T-cell (primary cell): ENCODE data around the gene FREM1. TPM values are rescaled to one million over a fixed set of nuclear protein-coding genes. Genes with fewer than 3 reads are reported as not detected.

ENCODE experiments used
- ATAC-seq, 4 experiments: fragments of 200-7000 bp in 3 of 4; fragments of 150-1000 bp in 1 of 4; cut with Tn5 transposase; replicated peaks in 1 of 4; 1 replicate in 3 of 4; 2 replicates in 1 of 4; pipeline ENCODE4 v1.10.0; 2021; ENCODE audit warnings: moderate library complexity in 3 of 4, mild to moderate bottlenecking in 2 of 4, moderate number of reproducible peaks in 1 of 4
- CTCF ChIA-PET, 2 donors: fragments of 300-600 bp; sonication (Branson Sonifier 250); formaldehyde crosslinking; loops; one replicate each; lab custom pipeline; 2022; ENCODE audit warnings: antibody characterized with exemption in 2 of 2; lab: Charles Lee
- POLR2A ChIA-PET, 2 donors: fragments of 300-600 bp; sonication (Branson Sonifier 250); formaldehyde crosslinking; loops; one replicate each; lab custom pipeline; 2022; ENCODE audit warnings: antibody characterized with exemption in 2 of 2; lab: Charles Lee
- DNase-seq, 35 experiments: peaks; one replicate each; pipeline versions ENCODE4 v3.0.0 to v3.0.0-alpha.2; 2013 to 2023
- H3K27ac ChIP-seq: one replicate; pipeline ENCODE4 v1.5.1; 2013; ENCODE audit warnings: low read length
- H3K27me3 ChIP-seq, 2 experiments: replicated peaks in 1 of 2; 1 replicate in 1 of 2; 2 replicates in 1 of 2; pipeline versions ENCODE4 v1.6.1 to v1.7.0; 2013; ENCODE audit warnings: low read length in 1 of 2, mixed read lengths in 1 of 2; ENCODE audit not compliant: control insufficient read depth in 2 of 2, insufficient read depth in 2 of 2; ENCODE audit errors: extremely low read depth in 1 of 2
- H3K36me3 ChIP-seq, 2 donors: 1 replicate in 1 of 2; 2 replicates in 1 of 2; pipeline versions ENCODE4 v1.6.1 to v1.7.0; 2013; ENCODE audit warnings: low read length in 1 of 2; ENCODE audit not compliant: control insufficient read depth in 2 of 2, insufficient read depth in 1 of 2; ENCODE audit errors: extremely low read depth in 1 of 2
- H3K4me1 ChIP-seq, 2 experiments: 1 replicate in 1 of 2; 2 replicates in 1 of 2; pipeline versions ENCODE4 v1.6.1 to v1.7.0; 2013; ENCODE audit warnings: low read length in 2 of 2, mixed read lengths in 1 of 2; ENCODE audit not compliant: insufficient read depth in 2 of 2, control insufficient read depth in 1 of 2; ENCODE audit errors: extremely low read depth in 1 of 2
- H3K4me3 ChIP-seq, 2 donors: 1 replicate in 1 of 2; 2 replicates in 1 of 2; pipeline versions ENCODE4 v1.5.1 to v1.7.0; 2013; ENCODE audit warnings: mild to moderate bottlenecking in 2 of 2, low read length in 1 of 2, moderate library complexity in 1 of 2; ENCODE audit not compliant: control insufficient read depth in 1 of 2; ENCODE audit errors: extremely low read depth in 1 of 2
- H3K9me3 ChIP-seq: 2 replicates; pipeline ENCODE4 v1.7.0; 2013
- H3K27ac Mint-ChIP-seq, 2 donors: one replicate each; pipeline ENCODE4 v1.8.0; 2020 to 2021; ENCODE audit warnings: mild to moderate bottlenecking in 2 of 2, mixed read lengths in 2 of 2
- H3K27me3 Mint-ChIP-seq, 2 donors: one replicate each; pipeline ENCODE4 v1.8.0; 2021 to 2022; ENCODE audit warnings: mixed read lengths in 2 of 2
- H3K36me3 Mint-ChIP-seq: one replicate; pipeline ENCODE4 v1.8.0; 2021; ENCODE audit warnings: mixed read lengths
- H3K4me1 Mint-ChIP-seq, 3 donors: one replicate each; pipeline ENCODE4 v1.8.0; 2020 to 2022; ENCODE audit warnings: mixed read lengths in 3 of 3, mild to moderate bottlenecking in 1 of 3
- H3K4me3 Mint-ChIP-seq, 3 donors: one replicate each; pipeline ENCODE4 v1.8.0; 2020 to 2022; ENCODE audit warnings: mild to moderate bottlenecking in 3 of 3, mixed read lengths in 3 of 3, moderate library complexity in 3 of 3
- H3K9me3 Mint-ChIP-seq, 3 donors: one replicate each; pipeline ENCODE4 v1.8.0; 2020 to 2022; ENCODE audit warnings: mixed read lengths in 3 of 3
- WGBS: methylation state at CpG from one replicate; pipeline ENCODE4 v1.1.5; 2013; ENCODE audit warnings: missing lambda C conversion rate; ENCODE audit not compliant: insufficient coverage; 5-methylcytosine and 5-hydroxymethylcytosine counted together
- total RNA-seq, 35 experiments: library from RNA in 6 of 35; stranded (reverse) in 6 of 35; fragments of 120-200 nt in 1 of 35; gene quantifications; one replicate each; pipeline versions ENCODE4 v1.2.1 to v1.2.4 and lab custom pipeline; 2013 to 2026

The FREM1 gene
- total RNA-seq, 5 donors from 2014 or later (not counting 1 experiment from before 2014, with no cell fraction given): 0.26 to 0.76 (median 0.39) TPM; not detected in 1

GRCh38 chr9:14705079-14705478 is 205.1 kb downstream of the FREM1 start:
- H3K4me3 Mint-ChIP-seq: no peak overlapping the region
- DNase-seq (no peak), ATAC-seq (no peak)
- H3K27me3 ChIP-seq: peaks cover 0 to 11% of the 10 kb centered on the region in 2 experiments
- H3K4me3 ChIP-seq: no peak overlapping the region
- no peaks in the 10 kb centered on the region for H3K36me3 ChIP-seq
- H3K27ac ChIP-seq: no peak overlapping the region
- no peaks in the 10 kb centered on the region for H3K36me3 Mint-ChIP-seq
- H3K27ac Mint-ChIP-seq: no peak overlapping the region
- peaks cover 3% of the 10 kb centered on the region for H3K9me3 ChIP-seq
- H3K27me3 Mint-ChIP-seq: peaks cover 15 to 46% of the 10 kb centered on the region in 2 donors
- POLR2A ChIA-PET: no interaction called here
- H3K4me1 ChIP-seq: no peaks in the 10 kb centered on the region
- H3K4me1 Mint-ChIP-seq: no peaks in the 10 kb centered on the region
- peaks cover 13 to 40% (median 40%) of the 10 kb centered on the region in 3 donors for H3K9me3 Mint-ChIP-seq
- CTCF ChIA-PET: interaction anchor here in 1 of 2 donors (0.6 to 0.8 kb wide), 2 partner anchors 17 to 1060 kb away, joined by 3 read pairs; no protein-coding TSS in a partner anchor

GRCh38 chr9:14704281-14704680 is 205.9 kb downstream of the FREM1 start:
- ChIA-PET CTCF (no interaction called here), POLR2A (no interaction called here)
- Histone ChIP-seq H3K27ac (no peak overlapping the region), H3K36me3 (no peaks in the 10 kb centered on the region), H3K9me3 (peaks cover 3% of the 10 kb centered on the region), H3K27me3 (peaks cover 0 to 11% of the 10 kb centered on the region in 2 experiments), H3K4me1 (no peaks in the 10 kb centered on the region), H3K4me3 (no peak overlapping the region)
- no peaks in the 10 kb centered on the region for H3K36me3 Mint-ChIP-seq
- H3K27me3 Mint-ChIP-seq: peaks cover 11 to 41% of the 10 kb centered on the region in 2 donors
- H3K9me3 Mint-ChIP-seq: peaks cover 13 to 38% (median 35%) of the 10 kb centered on the region in 3 donors
- WGBS: 100% methylated on average over 1 of the region's 3 CpGs
- no peaks in the 10 kb centered on the region for H3K4me1 Mint-ChIP-seq
- ATAC-seq (no peak), DNase-seq (no peak)
- no peak overlapping the region for H3K4me3 Mint-ChIP-seq
- H3K27ac Mint-ChIP-seq: no peak overlapping the region

- no peak overlapping the region for H3K27ac ChIP-seq
- Mint-ChIP-seq H3K27me3 (peaks cover 6 to 23% of the 10 kb centered on the region in 2 donors), H3K36me3 (no peaks in the 10 kb centered on the region), H3K27ac (no peak overlapping the region), H3K4me1 (no peaks in the 10 kb centered on the region), H3K9me3 (peaks cover 13 to 26% (median 21%) of the 10 kb centered on the region in 3 donors), H3K4me3 (no peak overlapping the region)
- ATAC-seq (no peak), DNase-seq (no peak)
- H3K4me1 ChIP-seq: no peaks in the 10 kb centered on the region
- 80% methylated on average over 1 of the region's 4 CpGs for WGBS
- H3K4me3 ChIP-seq: no peak overlapping the region
- H3K27me3 ChIP-seq: peaks cover 0 to 11% of the 10 kb centered on the region in 2 experiments
- ChIA-PET CTCF (no interaction called here), POLR2A (no interaction called here)
- peaks cover 2% of the 10 kb centered on the region for H3K9me3 ChIP-seq
- H3K36me3 ChIP-seq: no peaks in the 10 kb centered on the region
Observed at GRCh38 chr9:14702200-14702720, 208.0 kb downstream of the FREM1 start.

- no peaks in the 10 kb centered on the region for H3K27me3 ChIP-seq
Observed at GRCh38 chr9:14693251-14693861, 216.9 kb downstream of the FREM1 start, which contains the start of gene ZDHHC21. ZDHHC21 (minus strand) TSS chr9:14693432; CDS start chr9:14674340, 19,092 bp downstream.

GRCh38 chr9:14692470-14693250 is 217.6 kb downstream of the FREM1 start:
- peak in 25 of 35 experiments; percentile 1 to 37 (median 20) for DNase-seq
- 0% methylated on average over 1 of the region's 35 CpGs for WGBS
- no peaks in the 10 kb centered on the region for H3K36me3 ChIP-seq
- no peaks in the 10 kb centered on the region for H3K9me3 Mint-ChIP-seq
- H3K36me3 Mint-ChIP-seq: peaks cover 18% of the 10 kb centered on the region
- peaks cover 32 to 43% (median 33%) of the 10 kb centered on the region in 3 donors for H3K4me1 Mint-ChIP-seq
- H3K27ac Mint-ChIP-seq: peak overlapping the region; percentile 47 to 71
- H3K9me3 ChIP-seq: no peaks in the 10 kb centered on the region
- peak overlapping the region; percentile 88 to 97 (median 94) for H3K4me3 Mint-ChIP-seq
- peak; percentile 62 to 76 (median 65) for ATAC-seq
- CTCF ChIA-PET: interaction anchor here in 1 of 2 donors (1.0 kb wide), 1 partner anchor 464 kb away, joined by 8 read pairs; no protein-coding TSS in a partner anchor
- H3K27me3 ChIP-seq: no peaks in the 10 kb centered on the region
- POLR2A ChIA-PET: interaction anchor here in 1 of 2 donors (0.7 kb wide), 1 partner anchor 611 kb away, joined by 3 read pairs; no protein-coding TSS in a partner anchor
- no peak overlapping the region for H3K27ac ChIP-seq
- peak overlapping the region; percentile 60 to 79 for H3K4me3 ChIP-seq
- peaks cover 0 to 9% of the 10 kb centered on the region in 2 experiments for H3K4me1 ChIP-seq
- H3K27me3 Mint-ChIP-seq: no peaks in the 10 kb centered on the region

More at GRCh38 chr9:14693251-14693861, 216.9 kb downstream of the FREM1 start, which contains the start of gene ZDHHC21:
- Histone ChIP-seq H3K4me1 (peaks cover 0 to 9% of the 10 kb centered on the region in 2 experiments), H3K27ac (peak within 1 kb of the TSS; percentile 24), H3K4me3 (peak within 1 kb of the TSS; percentile 60 to 79), H3K36me3 (no peaks in the 10 kb centered on the region), H3K9me3 (no peaks in the 10 kb centered on the region)
- ATAC-seq: peak; percentile 76 to 88 (median 80)
- H3K9me3 Mint-ChIP-seq: no peaks in the 10 kb centered on the region
- ChIA-PET CTCF (interaction anchor here in 1 of 2 donors (0.9 kb wide), 1 partner anchor 518 kb away, joined by 3 read pairs; no protein-coding TSS in a partner anchor), POLR2A (no interaction called here)
- H3K4me1 Mint-ChIP-seq: peaks cover 32 to 39% (median 33%) of the 10 kb centered on the region in 3 donors
- 5% methylated on average over 43 of the region's 50 CpGs for WGBS
- H3K4me3 Mint-ChIP-seq: peak within 1 kb of the TSS; percentile 88 to 97 (median 94)
- peaks cover 14% of the 10 kb centered on the region for H3K36me3 Mint-ChIP-seq
- peaks cover 0 to 2% of the 10 kb centered on the region in 2 donors for H3K27me3 Mint-ChIP-seq
- H3K27ac Mint-ChIP-seq: peak within 1 kb of the TSS; percentile 74 to 88
- DNase-seq: peak in 32 of 35 experiments; percentile 10 to 57 (median 32)
